SK-N-SH treated with all-trans-retinoic acid at 6 μM for 48 hours (cell line): ENCODE data around the gene ESRRA.

Experiments
- RARB ChIP-seq: fragments of 250-450 bp; sonication (Bioruptor Pico); IDR thresholded peaks from 2 replicates; pipeline ENCODE4 v1.8.0; 2021; ENCODE audit warnings: mild to moderate bottlenecking, moderate library complexity
- TF ChIP-seq, protein P1 (sequence below): fragments of 250-450 bp; sonication (Bioruptor Pico); IDR thresholded peaks from 2 replicates; pipeline ENCODE4 v1.5.1; 2021; ENCODE audit warnings: mild to moderate bottlenecking, moderate library complexity

DNA sequence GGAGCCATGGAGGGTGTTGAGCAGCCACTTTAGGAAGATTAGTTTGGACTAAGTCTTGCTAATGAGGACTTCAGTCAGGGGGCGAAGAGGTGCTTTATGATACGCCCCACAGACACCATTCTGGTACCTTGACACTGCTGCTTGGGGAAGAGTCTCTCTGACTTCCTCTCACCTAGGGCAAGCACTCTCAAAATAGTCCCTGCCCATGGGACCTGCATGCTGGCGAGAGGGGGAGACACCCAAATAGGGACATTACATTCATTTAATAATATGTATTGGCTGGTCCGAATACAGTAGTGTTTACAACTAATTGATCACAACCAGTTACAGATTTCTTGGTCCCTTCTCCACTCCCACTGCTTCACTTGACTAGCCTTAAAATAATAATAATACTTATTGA lies 9.6 kb upstream of the ESRRA start:
- no peak for TF ChIP-seq RARB (CRISPR knock-in tag)
- TF ChIP-seq, protein P1, sequence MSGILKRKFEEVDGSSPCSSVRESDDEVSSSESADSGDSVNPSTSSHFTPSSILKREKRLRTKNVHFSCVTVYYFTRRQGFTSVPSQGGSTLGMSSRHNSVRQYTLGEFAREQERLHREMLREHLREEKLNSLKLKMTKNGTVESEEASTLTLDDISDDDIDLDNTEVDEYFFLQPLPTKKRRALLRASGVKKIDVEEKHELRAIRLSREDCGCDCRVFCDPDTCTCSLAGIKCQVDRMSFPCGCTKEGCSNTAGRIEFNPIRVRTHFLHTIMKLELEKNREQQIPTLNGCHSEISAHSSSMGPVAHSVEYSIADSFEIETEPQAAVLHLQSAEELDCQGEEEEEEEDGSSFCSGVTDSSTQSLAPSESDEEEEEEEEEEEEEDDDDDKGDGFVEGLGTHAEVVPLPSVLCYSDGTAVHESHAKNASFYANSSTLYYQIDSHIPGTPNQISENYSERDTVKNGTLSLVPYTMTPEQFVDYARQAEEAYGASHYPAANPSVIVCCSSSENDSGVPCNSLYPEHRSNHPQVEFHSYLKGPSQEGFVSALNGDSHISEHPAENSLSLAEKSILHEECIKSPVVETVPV (CRISPR knock-in tag), result no peak
